ENCODE data around the gene TOR2A.
"Not testable (repeated sequence)": the region's sequence is repeated elsewhere in the genome, so short reads cannot be mapped to it uniquely, and the experiment has no call there.

The TOR2A gene

DNA sequence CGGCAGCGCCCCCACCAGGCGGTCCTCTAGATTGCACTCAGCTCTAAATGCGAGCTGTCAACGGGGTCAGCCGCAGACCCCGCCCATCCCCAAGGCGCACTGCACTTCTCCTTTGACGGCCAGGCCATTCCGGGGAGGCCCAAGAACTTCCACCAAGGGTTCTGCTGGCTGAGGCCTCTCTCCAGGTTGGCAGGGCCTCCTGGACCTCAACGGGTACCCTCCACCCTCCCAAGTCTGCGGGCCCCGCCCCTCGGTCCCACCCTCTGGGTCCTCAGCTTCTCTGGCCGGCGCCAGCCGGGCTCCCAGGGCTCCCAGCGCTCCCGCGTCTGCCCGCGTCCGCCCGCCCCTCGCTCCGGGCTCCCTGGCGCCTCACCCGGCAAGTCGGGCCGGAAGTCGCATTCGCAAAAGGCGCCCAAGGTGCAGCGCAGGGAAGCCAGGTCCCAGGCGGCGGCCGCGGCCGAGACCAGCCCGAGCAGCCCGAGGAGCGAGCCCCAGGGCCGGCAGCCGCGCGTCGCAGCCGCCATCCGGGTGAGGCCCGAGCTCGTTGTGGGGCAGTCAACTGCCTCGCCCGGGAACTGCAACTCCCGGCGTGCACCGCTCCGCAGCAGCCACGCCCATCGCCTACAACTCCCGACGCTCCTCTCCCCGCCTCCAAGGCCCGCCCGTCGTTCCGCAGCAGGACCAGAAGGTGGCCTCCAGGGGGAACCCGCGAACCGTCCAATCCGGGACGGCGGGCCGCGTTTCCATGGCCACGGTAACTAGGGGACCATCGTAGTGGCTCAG is at the start of gene TOR2A:
Gene TOR2A, minus strand, starts transcription at position 548 of the 783 bp plus-strand sequence. Its CDS starts 24 bp downstream, at position 524.
- Histone ChIP-seq H3K27me3 (ENCODE audit: insufficient read depth, low read length, poor library complexity, severe bottlenecking) (no peaks in the 10 kb centered on the region), H3K9me2 (replicated peaks; ENCODE audit: low read depth, low read length) (no peaks in the 10 kb centered on the region), H3K4me2 (ENCODE audit: low read depth, low read length, poor library complexity, severe bottlenecking) (peak within 1 kb of the TSS; percentile 91), H3K4me3 (ENCODE audit: low read length, poor library complexity, severe bottlenecking) (peak within 1 kb of the TSS; percentile 92), H3K9ac (ENCODE audit: low read depth, low read length, poor library complexity, severe bottlenecking) (peak within 1 kb of the TSS; percentile 81), H4K20me1 (ENCODE audit: insufficient read depth, low read length, poor library complexity, severe bottlenecking) (peaks cover 5% of the 10 kb centered on the region), H3F3A (ENCODE audit: low read depth) (no peaks in the 10 kb centered on the region), H3K79me2 (ENCODE audit: insufficient read depth, low read length) (peaks cover 9% of the 10 kb centered on the region), H3K9me3 (ENCODE audit: insufficient read depth, low read depth, low read length) (no peaks in the 10 kb centered on the region), H3K4me1 (ENCODE audit: insufficient read depth, low read length, poor library complexity, severe bottlenecking) (peaks cover 14% of the 10 kb centered on the region), H3K36me3 (ENCODE audit: insufficient read depth, low read length) (peaks cover 19% of the 10 kb centered on the region; the same call in 1 of the 2 replicates), H2AFZ (ENCODE audit: low read length) (peak within 1 kb of the TSS; percentile 83)
- TF ChIP-seq, protein P1, sequence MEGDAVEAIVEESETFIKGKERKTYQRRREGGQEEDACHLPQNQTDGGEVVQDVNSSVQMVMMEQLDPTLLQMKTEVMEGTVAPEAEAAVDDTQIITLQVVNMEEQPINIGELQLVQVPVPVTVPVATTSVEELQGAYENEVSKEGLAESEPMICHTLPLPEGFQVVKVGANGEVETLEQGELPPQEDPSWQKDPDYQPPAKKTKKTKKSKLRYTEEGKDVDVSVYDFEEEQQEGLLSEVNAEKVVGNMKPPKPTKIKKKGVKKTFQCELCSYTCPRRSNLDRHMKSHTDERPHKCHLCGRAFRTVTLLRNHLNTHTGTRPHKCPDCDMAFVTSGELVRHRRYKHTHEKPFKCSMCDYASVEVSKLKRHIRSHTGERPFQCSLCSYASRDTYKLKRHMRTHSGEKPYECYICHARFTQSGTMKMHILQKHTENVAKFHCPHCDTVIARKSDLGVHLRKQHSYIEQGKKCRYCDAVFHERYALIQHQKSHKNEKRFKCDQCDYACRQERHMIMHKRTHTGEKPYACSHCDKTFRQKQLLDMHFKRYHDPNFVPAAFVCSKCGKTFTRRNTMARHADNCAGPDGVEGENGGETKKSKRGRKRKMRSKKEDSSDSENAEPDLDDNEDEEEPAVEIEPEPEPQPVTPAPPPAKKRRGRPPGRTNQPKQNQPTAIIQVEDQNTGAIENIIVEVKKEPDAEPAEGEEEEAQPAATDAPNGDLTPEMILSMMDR (conservative IDR thresholded peaks at IDR 0.05; ENCODE audit: low read length): peak; percentile 92
- TF ChIP-seq EZH2phosphoT487 (IDR thresholded peaks at IDR 0.05; ENCODE audit: borderline replicate concordance): no peak

DNA sequence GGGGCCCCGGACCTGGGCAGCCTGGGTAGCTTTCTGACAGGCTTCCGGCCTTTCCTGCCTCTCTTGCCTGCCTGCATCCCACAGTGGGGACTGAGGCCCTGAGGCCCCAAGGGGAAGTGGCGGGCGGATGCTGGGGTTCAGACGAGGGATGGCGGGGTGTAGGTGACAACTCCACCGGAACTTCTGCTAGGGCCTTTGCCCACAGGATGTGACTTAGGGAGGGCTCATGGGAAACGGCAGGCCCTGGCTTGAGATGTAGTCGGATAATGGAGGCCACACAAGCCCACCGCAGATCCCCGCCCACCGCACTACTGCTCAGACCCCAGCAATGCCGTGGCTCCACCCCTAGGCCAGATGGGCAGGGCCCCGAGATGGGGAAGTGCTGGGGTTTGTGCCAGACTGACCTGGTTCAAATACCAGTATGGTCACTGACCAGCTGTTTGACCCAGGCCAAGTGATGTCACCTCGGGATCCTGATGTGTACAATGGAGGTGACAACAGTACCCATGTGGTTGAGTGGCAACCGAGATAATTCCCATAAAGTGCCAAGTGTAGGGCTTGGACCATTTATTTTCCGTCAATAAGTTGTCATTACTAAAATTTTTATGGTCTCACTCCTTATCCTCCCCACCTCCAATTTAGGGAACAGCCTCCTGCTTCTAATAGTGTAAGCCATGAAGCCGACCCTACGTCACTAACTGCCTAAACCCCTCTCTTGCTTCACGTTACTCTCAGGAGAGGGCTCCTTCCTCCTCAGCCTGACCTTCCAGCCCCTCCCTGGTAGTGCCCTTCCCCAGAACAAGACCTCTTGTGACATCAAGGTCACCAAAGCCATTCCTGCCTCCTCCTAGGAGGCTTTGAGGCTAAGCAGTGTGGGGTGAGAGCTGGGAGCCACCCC is 48.3 kb upstream of the TOR2A start:
- Histone ChIP-seq H2AFZ (ENCODE audit: low read length) (no peak overlapping the region), H3K9me3 (ENCODE audit: insufficient read depth, low read depth, low read length) (no peaks in the 10 kb centered on the region), H3K9me2 (replicated peaks; ENCODE audit: low read depth, low read length) (no peaks in the 10 kb centered on the region), H3K36me3 (ENCODE audit: insufficient read depth, low read length) (peaks cover 17% of the 10 kb centered on the region; the same call in 1 of the 2 replicates), H3K27me3 (ENCODE audit: insufficient read depth, low read length, poor library complexity, severe bottlenecking) (peaks cover 4% of the 10 kb centered on the region), H3K9ac (ENCODE audit: low read depth, low read length, poor library complexity, severe bottlenecking) (peak overlapping the region; percentile 84), H3K4me2 (ENCODE audit: low read depth, low read length, poor library complexity, severe bottlenecking) (peak overlapping the region; percentile 93), H3K79me2 (ENCODE audit: insufficient read depth, low read length) (peaks cover 70% of the 10 kb centered on the region), H3F3A (ENCODE audit: low read depth) (peaks cover 23% of the 10 kb centered on the region), H3K4me3 (ENCODE audit: low read length, poor library complexity, severe bottlenecking) (peak overlapping the region; percentile 69), H4K20me1 (ENCODE audit: insufficient read depth, low read length, poor library complexity, severe bottlenecking) (peaks cover 24% of the 10 kb centered on the region), H3K4me1 (ENCODE audit: insufficient read depth, low read length, poor library complexity, severe bottlenecking) (peaks cover 71% of the 10 kb centered on the region)
- no peak for TF ChIP-seq EZH2phosphoT487 (IDR thresholded peaks at IDR 0.05; ENCODE audit: borderline replicate concordance)
- TF ChIP-seq, protein P1 (conservative IDR thresholded peaks at IDR 0.05; ENCODE audit: low read length): no peak

- H3K79me2 ChIP-seq (ENCODE audit: insufficient read depth, low read length): peaks cover 70% of the 10 kb centered on the region
- peak overlapping the region; percentile 35 for H3K4me2 ChIP-seq (ENCODE audit: low read depth, low read length, poor library complexity, severe bottlenecking)
- peaks cover 19% of the 10 kb centered on the region for H3F3A ChIP-seq (ENCODE audit: low read depth)
- H3K9me2 ChIP-seq (replicated peaks; ENCODE audit: low read depth, low read length): no peaks in the 10 kb centered on the region
- H4K20me1 ChIP-seq (ENCODE audit: insufficient read depth, low read length, poor library complexity, severe bottlenecking): peaks cover 9% of the 10 kb centered on the region
- H3K36me3 ChIP-seq (ENCODE audit: insufficient read depth, low read length): peaks cover 1% of the 10 kb centered on the region; the same call in 1 of the 2 replicates
- no peak overlapping the region for H2AFZ ChIP-seq (ENCODE audit: low read length)
- H3K4me3 ChIP-seq (ENCODE audit: low read length, poor library complexity, severe bottlenecking): no peak overlapping the region
- TF ChIP-seq, protein P1 (conservative IDR thresholded peaks at IDR 0.05; ENCODE audit: low read length): no peak
- TF ChIP-seq EZH2phosphoT487 (IDR thresholded peaks at IDR 0.05; ENCODE audit: borderline replicate concordance): no peak
- peak overlapping the region; percentile 7 for H3K9ac ChIP-seq (ENCODE audit: low read depth, low read length, poor library complexity, severe bottlenecking)
- peaks cover 4% of the 10 kb centered on the region for H3K27me3 ChIP-seq (ENCODE audit: insufficient read depth, low read length, poor library complexity, severe bottlenecking)
- H3K4me1 ChIP-seq (ENCODE audit: insufficient read depth, low read length, poor library complexity, severe bottlenecking): peaks cover 57% of the 10 kb centered on the region
- no peaks in the 10 kb centered on the region for H3K9me3 ChIP-seq (ENCODE audit: insufficient read depth, low read depth, low read length)
Measured at GRCh38 chr9:127781806-127782205, 46.7 kb upstream of the TOR2A start.

DNA sequence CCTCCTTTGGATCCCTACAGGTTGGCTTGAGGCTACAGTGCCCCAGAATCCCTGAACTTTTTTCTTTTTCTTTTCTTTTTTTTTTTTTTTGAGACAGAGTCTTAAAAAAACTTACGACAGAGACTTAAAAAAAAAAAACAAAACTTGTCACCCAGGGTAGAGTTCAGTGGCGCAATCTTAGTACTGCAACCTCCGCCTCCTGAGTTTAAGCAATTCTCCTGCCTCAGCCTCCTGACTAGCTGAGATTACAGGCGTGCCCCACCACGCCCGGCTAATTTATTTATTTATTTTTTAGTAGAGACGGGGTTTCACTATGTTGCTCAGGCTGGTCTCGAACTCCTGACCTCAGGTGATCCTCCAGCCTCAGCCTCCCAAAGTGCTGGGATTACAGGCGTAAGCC is 45.8 kb upstream of the TOR2A start:
- not testable (repeated sequence) for H3K27me3 ChIP-seq (ENCODE audit: insufficient read depth, low read length, poor library complexity, severe bottlenecking); H2AFZ ChIP-seq (ENCODE audit: low read length); H3K9me3 ChIP-seq (ENCODE audit: insufficient read depth, low read depth, low read length); H3K4me3 ChIP-seq (ENCODE audit: low read length, poor library complexity, severe bottlenecking); H3K9me2 ChIP-seq (replicated peaks; ENCODE audit: low read depth, low read length); H4K20me1 ChIP-seq (ENCODE audit: insufficient read depth, low read length, poor library complexity, severe bottlenecking); H3K36me3 ChIP-seq (ENCODE audit: insufficient read depth, low read length)
- H3K4me1 ChIP-seq (ENCODE audit: insufficient read depth, low read length, poor library complexity, severe bottlenecking): peaks cover 54% of the 10 kb centered on the region
- peaks cover 18% of the 10 kb centered on the region for H3F3A ChIP-seq (ENCODE audit: low read depth)
- H3K4me2 ChIP-seq (ENCODE audit: low read depth, low read length, poor library complexity, severe bottlenecking): peak overlapping the region; percentile 71
- H3K79me2 ChIP-seq (ENCODE audit: insufficient read depth, low read length): peaks cover 70% of the 10 kb centered on the region
- H3K9ac ChIP-seq (ENCODE audit: low read depth, low read length, poor library complexity, severe bottlenecking): peak overlapping the region; percentile 92

Measured in Loucy (cell line).